SHP77 (cell line): Measurements from ENCODE around the gene ANKRD55.
"Not testable (repeated sequence)": the region's sequence is repeated elsewhere in the genome, so short reads cannot be mapped to it uniquely, and the experiment has no call there.

ENCODE experiments used
- DNase-seq, 2 experiments: peaks; one replicate each; lab custom pipeline; 2025; lab: John Stamatoyannopoulos, UW

ANKRD55 gene

DNA sequence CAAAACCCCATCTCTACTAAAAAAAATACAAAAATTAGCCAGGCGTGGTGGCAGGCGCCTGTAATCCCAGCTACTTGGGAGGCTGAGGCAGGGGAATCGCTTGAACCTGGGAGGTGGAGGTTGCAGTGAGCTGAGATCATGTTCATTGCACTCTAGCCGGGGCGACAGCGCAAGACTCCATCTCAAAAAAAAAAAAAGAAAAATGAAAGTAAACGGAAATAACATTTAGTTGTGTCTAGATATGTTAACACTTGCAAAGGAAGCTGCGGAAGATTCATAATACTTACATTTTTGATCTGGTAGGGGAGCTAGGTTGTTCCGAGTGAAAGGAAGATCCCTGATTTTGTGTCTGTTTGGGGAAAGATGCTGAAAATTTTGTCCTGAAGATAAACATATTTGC, 130.9 kb downstream of the ANKRD55 start:
- not testable (repeated sequence) for DNase-seq

DNA sequence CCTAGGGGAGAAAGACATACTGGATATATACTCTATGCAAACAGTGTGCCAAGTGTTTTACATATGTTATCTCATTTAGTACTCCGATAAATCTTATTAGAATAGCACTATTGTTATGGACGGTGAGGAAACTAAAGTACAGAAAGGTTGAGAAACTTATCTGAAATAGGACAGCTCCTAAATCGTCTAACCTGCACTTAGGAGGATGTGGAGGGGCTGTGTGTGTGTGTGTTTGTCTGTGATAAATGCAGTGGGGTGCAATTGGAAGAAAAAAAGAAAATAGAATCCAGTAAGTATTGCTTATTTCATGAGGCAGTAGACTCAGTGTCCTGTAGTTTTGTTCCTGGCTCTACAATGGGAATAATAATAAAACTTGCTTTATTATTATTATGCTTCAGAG, 131.9 kb downstream of the ANKRD55 start:
- no peak for DNase-seq

DNA sequence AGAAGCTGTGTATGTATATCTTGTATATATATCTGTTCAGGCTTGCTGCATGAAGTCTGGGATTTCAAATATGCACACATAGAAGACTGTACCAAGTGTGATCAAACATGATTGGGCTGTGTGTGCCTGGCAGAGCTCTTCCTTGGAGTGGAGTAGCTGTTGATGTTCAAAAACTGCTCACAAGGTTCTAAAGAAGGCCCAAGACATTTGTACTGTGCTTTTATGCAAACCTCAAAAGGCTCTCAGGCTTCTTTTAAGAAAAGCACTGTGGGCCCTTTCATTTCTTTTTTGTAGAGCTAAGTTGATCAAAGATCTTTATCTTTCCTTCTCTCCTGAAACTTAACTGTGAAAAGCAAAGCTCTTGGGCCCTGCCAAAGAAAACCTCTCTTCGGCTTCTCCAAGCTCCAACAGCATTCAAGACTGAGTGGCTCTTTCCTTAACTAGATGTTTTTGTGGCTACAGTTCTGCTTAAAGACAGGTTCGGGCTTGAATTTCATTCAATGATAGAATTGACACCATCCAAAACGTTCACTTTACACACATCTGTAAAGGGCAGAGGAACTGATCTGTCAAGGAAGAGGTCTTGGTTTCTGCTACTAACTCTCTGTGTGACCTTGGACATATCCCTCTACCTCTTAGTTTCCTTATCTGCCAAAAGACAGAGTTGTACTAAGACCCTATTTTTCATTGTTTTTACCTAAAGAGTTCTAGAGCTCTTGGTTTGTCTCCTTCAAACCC, 132.5 kb downstream of the ANKRD55 start:
- no peak for DNase-seq

DNA sequence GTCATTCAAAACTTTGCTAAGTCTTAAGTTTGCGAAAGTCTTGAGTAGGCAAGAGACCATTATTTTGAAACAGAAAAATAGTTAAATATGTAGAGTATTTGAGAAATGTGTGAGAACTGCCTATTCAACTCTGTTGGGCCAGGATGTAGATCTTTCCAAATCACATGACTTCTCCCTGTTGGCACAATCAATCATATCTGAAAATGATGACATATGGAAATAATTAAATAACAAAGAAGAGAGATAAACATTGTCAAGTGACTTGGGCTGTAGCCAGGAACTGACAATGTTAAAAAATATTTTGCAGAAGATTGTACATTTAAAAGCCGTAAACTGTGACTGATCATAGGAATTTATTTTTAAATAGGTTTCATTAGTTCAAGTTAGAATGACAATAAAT, 133.8 kb downstream of the ANKRD55 start:
- DNase-seq = no peak

DNA sequence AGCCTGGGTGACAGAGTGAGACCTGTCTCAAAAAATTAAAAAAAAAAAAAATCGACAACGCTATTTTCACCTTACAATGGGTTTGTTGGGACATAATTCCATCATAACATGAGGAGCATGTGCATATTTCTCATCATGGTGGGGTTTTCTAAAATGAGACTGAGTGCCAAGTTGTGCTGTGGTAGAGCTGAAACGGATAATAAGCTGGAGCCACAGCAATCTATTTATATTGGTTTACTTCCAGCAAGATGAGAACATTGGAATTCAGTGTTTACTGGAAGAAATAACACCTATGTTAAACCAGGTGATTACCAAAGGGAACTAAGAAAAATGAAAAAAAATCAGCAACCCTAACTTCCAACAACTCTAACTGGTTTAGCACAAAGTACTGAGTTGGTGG, 136.1 kb downstream of the ANKRD55 start:
- DNase-seq = no peak

DNA sequence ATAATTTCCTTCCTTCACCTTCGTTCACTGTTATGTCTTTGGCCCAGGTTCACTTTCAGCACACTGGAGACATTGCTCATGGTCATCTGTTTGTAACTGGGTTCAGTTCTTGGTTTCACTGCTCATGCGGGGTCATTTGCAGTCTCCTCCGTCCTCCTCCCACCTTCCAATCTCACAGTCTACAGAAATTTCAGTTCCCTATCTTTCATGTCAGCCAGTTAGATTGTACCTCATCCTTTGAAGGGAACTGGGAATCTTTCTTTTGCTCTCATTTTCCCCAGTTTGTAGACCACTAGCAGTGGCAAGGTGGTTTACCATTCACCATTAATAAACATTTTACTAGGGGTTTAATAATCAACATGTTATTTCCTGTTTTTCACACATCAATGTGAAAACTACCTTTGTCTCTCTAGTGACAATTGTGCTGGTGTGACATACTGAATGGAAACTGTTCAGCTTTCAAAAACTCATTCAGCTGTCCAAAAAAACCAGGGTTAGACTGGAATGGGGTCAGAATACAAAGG, 137.5 kb downstream of the ANKRD55 start:
- DNase-seq = no peak

DNA sequence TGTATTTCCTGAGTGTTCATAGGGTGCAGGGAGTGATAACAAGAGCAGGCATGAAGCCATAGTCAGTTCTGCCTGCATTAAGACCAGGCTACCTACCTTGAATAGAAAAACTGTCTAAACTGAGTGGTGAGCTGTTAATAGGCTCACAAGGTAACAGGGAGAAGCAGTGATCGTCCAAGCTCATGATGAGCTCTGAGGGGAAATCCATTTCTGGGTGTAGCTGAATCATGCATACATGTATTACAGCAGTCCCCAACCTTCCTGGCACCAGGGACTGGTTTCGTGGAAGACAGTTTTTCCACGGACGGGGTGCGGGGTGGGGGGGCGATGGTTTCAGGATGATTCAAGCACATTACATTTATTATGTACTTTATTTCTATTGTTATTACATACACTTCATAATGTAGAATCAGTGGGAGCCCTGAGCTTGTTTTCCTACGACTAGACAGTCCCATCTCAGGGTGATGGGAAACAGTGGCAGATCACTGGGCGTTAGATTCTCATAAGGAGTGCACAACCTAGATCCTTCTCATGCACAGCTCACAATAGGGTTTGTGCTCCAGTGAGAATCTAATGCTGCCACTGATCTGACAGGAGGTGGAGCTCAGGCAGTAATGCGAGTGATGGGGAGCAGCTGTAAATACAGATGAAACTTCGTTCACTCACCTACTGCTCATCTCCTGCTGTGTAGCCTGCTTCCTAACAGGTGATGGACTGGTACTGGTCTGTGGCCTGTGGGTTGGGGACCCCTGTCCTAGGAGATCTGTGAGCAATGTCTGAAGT, 138.4 kb downstream of the ANKRD55 start:
- DNase-seq = no peak

DNA sequence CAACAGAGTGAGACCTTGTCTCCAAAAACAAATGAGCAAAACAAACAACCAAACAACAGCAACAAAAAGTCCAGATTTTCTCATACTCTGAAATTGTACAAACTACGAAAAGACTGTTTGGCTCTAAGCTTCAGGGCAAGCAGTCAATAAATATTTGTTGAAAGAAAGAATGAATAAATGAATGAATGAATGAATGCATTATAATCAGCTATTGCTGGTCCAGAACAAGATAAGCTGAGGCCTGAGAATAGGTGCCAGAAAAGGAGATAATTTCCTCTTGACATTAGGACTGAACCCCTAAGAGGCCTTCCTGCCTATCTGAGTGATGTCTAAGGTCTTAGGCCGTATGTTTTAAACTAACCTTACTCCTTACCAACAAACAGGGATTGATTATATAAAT, 139.2 kb downstream of the ANKRD55 start:
- DNase-seq = no peak

DNA sequence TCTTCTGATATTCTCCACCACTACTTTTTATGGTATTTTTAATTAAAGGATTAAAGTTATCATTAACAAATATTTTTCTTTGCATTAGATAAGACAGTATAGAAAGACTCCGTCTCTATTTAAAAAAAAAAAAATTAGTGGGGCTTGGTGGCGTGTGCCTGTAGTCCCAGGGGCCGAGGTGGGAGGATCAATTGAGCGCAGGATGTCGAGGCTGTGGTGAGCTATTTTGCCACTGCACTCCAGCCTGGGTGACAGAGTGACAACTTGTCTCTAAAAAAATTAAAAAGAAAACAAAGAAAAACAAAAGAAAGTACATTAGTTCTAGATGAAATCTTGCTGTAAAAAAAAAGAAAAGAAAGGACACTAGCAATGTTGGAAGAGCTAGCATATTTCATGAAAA, 141.0 kb downstream of the ANKRD55 start:
- DNase-seq = no peak

DNA sequence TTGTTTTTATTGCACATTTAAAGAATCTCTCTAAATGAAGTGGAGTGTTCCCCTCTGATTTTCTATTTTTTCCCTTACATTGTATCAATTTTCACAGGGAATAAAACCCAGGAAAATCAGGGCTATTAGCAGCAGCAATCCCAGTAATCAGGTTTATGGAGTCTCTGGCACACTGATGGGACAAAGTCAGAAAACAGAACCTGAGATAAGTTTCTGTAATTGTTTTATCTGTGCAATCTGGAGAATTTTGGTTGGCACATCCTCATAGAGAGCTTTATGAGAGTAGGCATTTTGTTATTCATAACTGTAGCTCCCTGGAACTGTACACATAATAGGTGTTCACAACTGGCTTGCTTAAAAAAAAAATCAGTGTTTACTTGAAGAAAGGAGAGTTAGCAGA, 141.5 kb downstream of the ANKRD55 start:
- no peak for DNase-seq

DNA sequence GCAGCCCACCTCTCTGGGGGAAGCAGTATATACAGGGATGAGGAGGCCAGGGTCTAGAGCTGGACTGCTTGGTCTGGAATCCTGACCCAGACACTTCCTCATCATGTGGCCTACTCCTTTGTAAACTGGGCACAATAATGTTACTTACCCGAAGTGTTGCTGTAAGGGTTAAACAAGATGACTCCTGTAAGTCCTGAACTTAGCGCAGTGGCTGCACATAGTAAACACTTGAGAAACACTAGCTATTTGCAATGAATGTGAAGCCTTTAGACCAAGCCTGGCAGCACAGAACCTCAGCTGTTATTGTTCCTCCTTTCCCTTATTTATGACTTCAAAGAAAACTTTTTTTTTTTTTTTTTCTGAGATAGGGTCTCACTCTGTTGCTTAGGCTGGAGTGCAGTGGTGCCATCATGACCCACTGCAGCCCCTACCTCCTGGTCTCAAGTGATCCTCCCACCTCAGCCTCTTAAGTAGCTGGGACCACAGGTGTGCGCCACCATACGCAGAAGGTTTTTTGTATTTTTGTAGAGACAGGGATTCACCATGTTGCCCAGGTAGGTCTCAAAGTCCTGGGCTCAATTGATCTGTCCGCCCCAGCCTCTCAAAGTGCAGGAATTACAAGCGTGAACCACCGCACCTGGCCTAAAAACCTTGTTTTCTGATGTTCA, 142.2 kb downstream of the ANKRD55 start:
- DNase-seq = no peak

DNA sequence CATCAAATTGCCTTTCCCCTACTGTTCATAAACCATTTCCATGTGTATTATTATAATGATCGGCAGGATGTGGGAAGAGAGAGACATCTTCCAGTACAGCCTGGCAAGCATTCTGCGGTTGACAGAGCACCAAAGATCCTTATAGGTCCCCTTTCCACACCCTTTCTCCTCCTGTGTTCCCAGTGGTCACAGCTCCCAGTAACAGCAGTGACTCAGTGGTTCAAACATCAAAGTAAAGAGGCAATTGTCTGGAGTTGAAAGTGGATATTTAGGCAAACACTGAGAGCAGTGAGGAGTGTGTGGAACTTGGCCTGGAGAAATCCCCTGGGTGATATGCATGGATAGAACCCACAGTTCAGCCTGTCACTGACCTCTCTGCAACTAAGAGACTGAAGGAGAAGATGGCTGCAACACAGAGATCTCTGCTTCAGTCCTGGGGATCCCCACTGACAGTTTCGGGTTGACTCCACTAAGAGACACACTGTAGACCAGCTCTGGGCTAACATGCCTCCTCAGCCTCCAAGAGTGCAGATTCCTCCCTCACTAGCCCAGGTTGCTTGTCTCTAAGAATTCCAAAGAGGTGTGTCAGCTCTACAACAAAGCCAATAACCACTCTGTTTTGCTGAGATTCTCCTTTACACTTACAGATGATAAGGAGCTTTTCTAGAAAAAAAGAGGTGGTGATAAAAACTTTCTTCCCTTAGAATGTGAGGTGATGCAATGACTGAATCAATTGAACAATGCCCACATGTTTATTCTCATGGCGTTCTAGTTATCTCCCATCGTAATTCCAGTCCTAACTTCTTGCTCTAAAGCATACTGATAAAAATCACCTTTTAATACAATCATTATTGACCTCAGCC, 143.9 kb downstream of the ANKRD55 start:
- DNase-seq = no peak

DNA sequence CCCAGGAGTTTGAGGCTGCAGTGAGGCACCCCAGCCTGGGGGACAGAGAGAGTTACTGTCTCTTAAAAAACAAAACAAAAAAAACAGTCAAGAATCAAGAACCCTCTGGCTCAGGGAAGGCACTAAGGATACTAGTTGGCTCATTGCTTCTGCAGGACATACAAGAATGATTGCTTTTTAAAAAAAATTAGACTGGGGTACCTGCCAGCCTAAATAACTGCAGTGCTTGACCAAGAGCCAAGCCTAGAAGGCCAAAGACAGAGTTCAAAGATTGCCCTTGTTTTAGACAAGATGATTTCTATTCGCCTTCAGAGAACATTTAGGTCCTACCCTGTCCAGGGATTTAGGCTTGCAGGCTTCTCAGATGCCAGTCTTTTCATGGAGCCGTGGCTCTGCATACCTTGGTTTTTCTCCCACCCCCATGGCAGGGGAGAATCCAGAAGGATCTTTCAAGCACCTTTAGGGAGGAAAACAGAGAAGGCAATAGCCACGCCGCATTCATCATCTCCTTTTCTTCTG, 144.6 kb downstream of the ANKRD55 start:
- no peak for DNase-seq

DNA sequence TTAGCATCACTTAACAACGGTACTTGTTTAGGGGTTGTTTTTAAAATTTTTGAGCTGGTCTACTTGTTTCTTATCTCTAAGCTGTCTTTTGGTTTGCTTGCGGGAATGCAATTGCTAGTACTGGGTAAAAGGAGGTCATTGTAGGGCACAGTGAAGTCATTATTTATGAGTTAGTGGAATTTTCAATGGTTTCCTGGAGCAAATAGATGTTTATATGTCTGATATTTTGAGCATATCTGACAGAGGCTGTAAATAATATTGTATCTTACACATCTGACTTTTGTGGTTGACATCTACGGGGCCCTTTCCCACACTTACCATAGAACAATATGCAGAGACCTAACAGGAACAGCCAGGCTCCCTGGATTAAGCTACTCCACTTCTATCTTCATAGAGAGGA, 147.9 kb downstream of the ANKRD55 start:
- no peak for DNase-seq

DNA sequence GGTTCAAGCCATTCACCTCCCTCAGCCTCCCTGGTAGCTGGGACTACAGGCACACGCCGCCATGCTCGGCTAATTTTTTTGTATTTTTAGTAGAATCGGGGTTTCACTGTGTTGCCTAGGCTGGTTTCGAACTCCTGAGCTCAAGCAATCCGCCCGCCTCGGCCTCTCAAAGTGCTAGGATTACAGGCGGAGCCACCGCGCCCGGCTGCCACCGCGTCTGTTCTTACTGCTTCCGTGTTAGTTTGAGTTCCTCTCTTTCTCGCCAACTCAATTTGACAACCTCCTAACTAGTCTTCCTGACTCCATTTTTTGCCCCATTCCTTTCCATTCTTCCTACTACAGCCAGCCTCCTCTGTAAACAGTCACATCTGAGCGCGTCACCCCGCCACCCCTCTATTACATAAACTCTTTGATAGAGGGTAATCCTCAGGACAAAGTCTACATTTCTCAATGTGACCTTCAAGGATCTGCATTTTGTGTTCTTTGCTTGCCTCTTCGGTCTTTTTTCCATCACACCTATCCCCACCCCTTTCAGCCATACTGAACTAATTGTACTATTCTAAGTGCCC, 149.8 kb downstream of the ANKRD55 start:
- DNase-seq = no peak

DNA sequence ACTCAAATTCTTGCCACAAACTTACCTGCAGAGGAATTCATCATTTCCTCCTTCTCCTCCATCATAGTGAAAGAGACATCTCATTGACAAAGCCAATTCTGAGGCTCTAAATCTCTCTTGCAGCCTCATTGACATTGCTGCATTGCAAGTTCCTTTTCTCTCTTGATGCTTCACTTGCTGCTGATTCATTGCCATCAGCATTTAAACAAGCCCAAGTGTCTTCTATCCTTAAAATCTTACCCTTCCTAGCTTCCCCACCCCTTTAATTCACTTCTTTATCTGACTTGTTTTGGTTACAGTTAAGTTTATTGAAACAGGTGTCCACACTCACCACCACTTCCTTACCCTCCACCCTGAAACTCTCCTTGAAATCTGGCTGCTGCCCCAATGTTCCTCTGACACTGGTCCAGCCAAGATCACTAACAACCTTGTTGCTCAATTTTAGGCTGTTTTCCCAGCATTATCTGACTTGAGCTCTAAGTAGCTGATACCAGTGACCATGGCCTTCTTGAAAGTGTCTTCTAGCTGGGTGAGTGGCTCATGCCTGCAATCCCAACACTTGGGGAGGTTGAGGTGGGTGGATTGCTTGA, 152.0 kb downstream of the ANKRD55 start:
- not testable (repeated sequence) for DNase-seq

DNA sequence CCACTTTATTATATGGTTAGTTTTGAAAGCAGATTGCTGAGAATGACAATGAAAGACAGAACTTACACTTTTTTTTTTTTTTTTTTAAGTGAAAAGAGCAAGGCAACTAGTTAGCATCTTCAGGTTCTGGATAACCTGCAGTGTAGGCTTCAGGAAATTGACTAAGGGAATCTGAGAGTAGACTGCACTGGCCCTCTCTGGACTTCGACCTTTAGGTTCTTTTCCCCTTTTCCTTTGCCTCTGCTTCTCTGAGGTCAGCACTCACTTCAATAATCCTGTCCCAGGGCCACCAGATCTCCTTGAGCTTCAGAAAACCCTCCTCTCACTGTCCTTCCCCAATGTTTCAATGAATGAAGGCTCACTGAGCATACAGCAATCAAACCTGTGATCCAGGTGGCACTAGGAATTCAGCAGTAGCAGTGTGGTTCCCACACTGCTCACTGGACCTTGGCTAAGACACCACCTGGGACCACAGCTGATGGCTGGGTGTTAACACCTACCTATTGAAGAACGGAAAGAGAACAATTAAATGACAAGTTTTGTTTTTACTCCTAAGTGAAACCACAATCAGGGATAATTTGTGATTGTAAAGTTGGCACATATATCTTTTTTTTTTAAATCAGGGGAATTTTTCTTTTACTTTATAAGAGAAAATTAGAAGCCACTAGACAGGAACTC, 152.6 kb downstream of the ANKRD55 start:
- DNase-seq = no peak

DNA sequence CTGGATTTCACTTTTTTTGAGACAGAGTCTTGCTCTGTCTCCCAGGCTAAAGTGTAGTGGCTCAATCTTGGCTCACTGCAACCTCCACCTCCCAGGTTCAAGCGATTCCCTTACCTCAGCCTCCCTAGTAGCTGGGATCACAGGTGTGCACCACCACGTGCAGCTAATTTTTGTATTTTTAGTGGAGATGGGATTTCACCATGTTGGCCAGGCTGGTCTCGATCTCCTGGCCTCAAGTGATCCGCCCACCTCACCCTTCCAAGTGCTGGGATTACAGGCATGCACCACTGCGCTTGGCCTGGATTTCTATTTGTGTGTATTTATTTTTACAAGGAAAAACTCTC, 154.0 kb downstream of the ANKRD55 start:
- not testable (repeated sequence) for DNase-seq

DNA sequence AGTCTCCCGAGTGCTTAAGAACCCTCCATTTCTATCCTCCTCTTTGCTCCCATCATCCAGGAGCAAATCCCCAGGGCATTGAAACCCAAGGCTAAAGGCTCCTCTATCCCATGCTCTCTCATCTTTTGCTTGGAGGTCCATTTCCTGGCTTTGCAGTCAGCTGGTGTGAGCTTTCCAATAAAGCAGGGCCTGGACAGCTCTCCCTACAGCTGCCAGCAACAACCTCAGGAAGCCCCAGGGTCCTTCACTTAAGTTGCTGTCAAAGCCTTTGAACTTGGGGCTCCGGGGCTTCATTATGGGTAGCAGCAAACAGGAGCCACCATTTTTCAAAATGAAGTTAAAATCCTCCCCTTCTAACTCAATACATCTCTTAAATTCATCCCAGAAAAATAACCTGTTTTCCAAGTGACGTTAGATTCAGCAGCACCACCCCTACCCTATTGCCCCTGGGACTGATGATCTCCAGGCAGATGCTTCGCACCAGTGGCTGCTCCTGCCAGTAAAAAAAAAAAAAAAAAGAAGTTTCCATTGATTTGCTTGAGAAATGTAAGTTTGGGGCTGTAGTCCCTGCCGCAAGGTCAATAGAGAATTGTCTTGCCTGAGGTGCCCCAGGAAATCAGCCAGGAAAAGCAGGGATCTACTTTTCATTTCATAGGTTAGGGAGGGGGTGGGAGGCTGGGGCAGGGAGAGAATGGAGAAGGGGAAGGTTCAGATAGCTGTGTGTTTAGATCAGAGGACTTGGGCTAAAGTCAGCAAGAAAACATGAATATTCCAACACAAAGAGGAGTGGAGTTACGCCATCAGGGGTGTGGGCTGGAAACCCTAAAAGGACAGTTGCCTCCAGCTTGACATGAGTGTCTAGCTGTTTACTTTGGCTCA, 154.6 kb downstream of the ANKRD55 start:
- no peak for DNase-seq
